K562 (cell line): ENCODE results near the gene TMEM108. TPM values are rescaled to one million over a fixed set of nuclear protein-coding genes. Genes with fewer than 3 reads are reported as not detected.

ENCODE experiments used
- ATAC-seq: fragments of 200-7000 bp; cut with Tn5 transposase; 3 replicates; pipeline ENCODE4 v1.9.1; 2020; ENCODE audit warnings: moderate library complexity
- BruUV-seq: library from RNA; stranded (reverse); fragments of 400-500 nt; replicated peaks from 2 replicates; lab custom pipeline; 2021; lab: Mats Ljungman, UMichigan
- CTCF ChIA-PET: fragments of 300-600 bp; formaldehyde crosslinking; extraction: SDS; loops from one replicate; lab custom pipeline; 2021; ENCODE audit warnings: low intra/inter-chr PET ratio; lab: Yijun Ruan, JAX
- POLR2A ChIA-PET: fragments of 300-600, 350-650 bp; sonication (Branson Sonifier 250); formaldehyde crosslinking; extraction: SDS; loops from one replicate; lab custom pipeline; 2021; ENCODE audit warnings: antibody characterized with exemption, inconsistent platforms; lab: Yijun Ruan, JAX
- DNase-seq, 4 experiments: peaks; one replicate each; pipeline versions ENCODE4 v3.0.0 to v3.0.0-alpha.2; 2011 to 2018; ENCODE audit warnings: low spot score in 3 of 4, mixed read lengths in 3 of 4; ENCODE audit errors: extremely low read depth in 1 of 4
- FAIRE-seq: peaks from 2 replicates; lab custom pipeline; 2011; peaks lifted over from hg19 to GRCh38; lab: Jason Lieb, UNC
- H2AFZ ChIP-seq: 2 replicates; pipeline ENCODE4 v1.6.0; 2011; ENCODE audit warnings: low read depth, low read length, control low read depth, inconsistent platforms
- H3K27ac ChIP-seq: fragments of 200-600 bp; 3 replicates; pipeline ENCODE4 v1.8.0; 2011; ENCODE audit warnings: low read depth, mild to moderate bottlenecking, control low read depth, inconsistent platforms, low read length, moderate library complexity, mixed read lengths; ENCODE audit errors: extremely low read depth
- H3K27me3 ChIP-seq, 2 experiments: fragments of 300-600 bp in 1 of 2; 2 replicates in 1 of 2; 3 replicates in 1 of 2; pipeline versions ENCODE4 v1.6.0 to v1.8.0; 2011; ENCODE audit warnings: inconsistent platforms in 2 of 2, low read length in 2 of 2, mild to moderate bottlenecking in 1 of 2, mixed read lengths in 1 of 2, moderate library complexity in 1 of 2; ENCODE audit not compliant: control insufficient read depth in 2 of 2, insufficient read depth in 2 of 2
- H3K36me3 ChIP-seq: fragments of 300-600 bp; 3 replicates; pipeline ENCODE4 v1.8.0; 2011; ENCODE audit warnings: mild to moderate bottlenecking, low read length, inconsistent platforms; ENCODE audit not compliant: control insufficient read depth, insufficient read depth
- H3K4me1 ChIP-seq, 2 experiments: fragments of 200-600 bp in 1 of 2; replicated peaks in 1 of 2; 2 replicates in 1 of 2; 3 replicates in 1 of 2; pipeline versions ENCODE4 v1.5.1 to v1.8.0; 2011; ENCODE audit warnings: inconsistent platforms in 2 of 2, low read length in 2 of 2, mild to moderate bottlenecking in 1 of 2, mixed read lengths in 1 of 2, moderate library complexity in 1 of 2; ENCODE audit not compliant: control insufficient read depth in 2 of 2, insufficient read depth in 2 of 2
- H3K4me2 ChIP-seq: 2 replicates; pipeline ENCODE4 v1.6.1; 2011; ENCODE audit warnings: low read length, control low read depth, inconsistent platforms, mixed read lengths; ENCODE audit not compliant: insufficient read depth
- H3K4me3 ChIP-seq: fragments of 200-600 bp; sonication (generic), shearing (Covaris generic); 2 replicates; pipeline ENCODE4 v1.5.1; 2016; ENCODE audit warnings: control low read depth, inconsistent platforms
- H3K79me2 ChIP-seq: fragments of 200-600 bp; 3 replicates; pipeline ENCODE4 v1.8.0; 2011; ENCODE audit warnings: low read length, inconsistent platforms; ENCODE audit not compliant: control insufficient read depth, insufficient read depth
- H3K9ac ChIP-seq, 2 experiments: 2 replicates each; pipeline versions ENCODE4 v1.6.0 to v1.6.1; 2011; ENCODE audit warnings: low read depth in 2 of 2, low read length in 2 of 2, control low read depth in 1 of 2, inconsistent platforms in 1 of 2, mild to moderate bottlenecking in 1 of 2, mixed read lengths in 1 of 2; ENCODE audit not compliant: insufficient read depth in 1 of 2
- H3K9me1 ChIP-seq: one replicate; pipeline ENCODE4 v1.6.0; 2011; ENCODE audit warnings: inconsistent platforms, mild to moderate bottlenecking, low read length, moderate library complexity; ENCODE audit not compliant: control insufficient read depth, insufficient read depth
- H3K9me3 ChIP-seq: replicated peaks from 2 replicates; pipeline ENCODE4 v1.5.1; 2011; ENCODE audit warnings: low read depth, low read length, inconsistent platforms; ENCODE audit not compliant: control insufficient read depth, insufficient read depth
- H4K20me1 ChIP-seq: replicated peaks from 2 replicates; pipeline ENCODE4 v1.6.1; 2011; ENCODE audit warnings: low read length, inconsistent platforms, mixed read lengths; ENCODE audit not compliant: control insufficient read depth, insufficient read depth
- ARNT ChIP-seq, 2 experiments: fragments of 450-650 bp; IDR thresholded peaks; 2 replicates each; pipeline ENCODE4 v1.6.1; 2016; ENCODE audit warnings: mild to moderate bottlenecking in 1 of 2
- DNMT1 ChIP-seq: fragments of 450-650 bp; IDR thresholded peaks from 2 replicates; pipeline ENCODE4 v1.6.1; 2016; ENCODE audit warnings: antibody characterized with exemption, mild to moderate bottlenecking
- ILF3 ChIP-seq: fragments of 450-650 bp; IDR thresholded peaks from 2 replicates; pipeline ENCODE4 v1.6.1; 2018; ENCODE audit warnings: antibody characterized with exemption, mild to moderate bottlenecking, moderate library complexity, borderline replicate concordance
- MXI1 ChIP-seq: IDR thresholded peaks from 2 replicates; pipeline ENCODE4 v1.6.1; 2011; ENCODE audit warnings: low read depth, mild to moderate bottlenecking, improper control_type of control experiment, low read length
- PHF8 ChIP-seq: fragments of 200-600 bp; sonication (generic); IDR thresholded peaks from 2 replicates; pipeline ENCODE4 v1.6.1; 2012; ENCODE audit warnings: mixed run types, mild to moderate bottlenecking, inconsistent platforms, low read length, moderate library complexity, borderline replicate concordance
- POLR2G ChIP-seq: fragments of 200-400 bp; formaldehyde crosslinking; IDR thresholded peaks from 2 replicates; pipeline ENCODE4 v1.6.1; 2017; ENCODE audit warnings: low read depth, mild to moderate bottlenecking, antibody characterized with exemption, low read length, moderate library complexity
- SREBF1 ChIP-seq: fragments of 150-350 bp; IDR thresholded peaks from 2 replicates; pipeline ENCODE4 v1.6.1; 2014; ENCODE audit warnings: antibody characterized with exemption, low read depth, low read length, borderline replicate concordance
- SRF ChIP-seq, 2 experiments: fragments of 250-450, 450-650 bp in 1 of 2; sonication (Bioruptor Pico) in 1 of 2; sonication (generic) in 1 of 2; formaldehyde crosslinking; IDR thresholded peaks; 2 replicates each; pipeline versions ENCODE4 v1.5.0 to v1.5.1; 2020 to 2022; ENCODE audit warnings: mild to moderate bottlenecking in 1 of 2, missing genetic modification reagents in 1 of 2
- SUPT5H ChIP-seq: fragments of 450-650 bp; IDR thresholded peaks from 2 replicates; pipeline ENCODE4 v1.6.1; 2016
- TEAD2 ChIP-seq: fragments of 450-650 bp; IDR thresholded peaks from 2 replicates; pipeline ENCODE4 v1.6.1; 2016; ENCODE audit warnings: missing genetic modification characterization, control low read depth, missing compliant biosample characterization
- ZBTB1 ChIP-seq: sonication (generic); formaldehyde crosslinking; IDR thresholded peaks from 2 replicates; pipeline ENCODE4 v1.8.1; 2023; ENCODE audit warnings: missing genetic modification reagents, low read depth, mild to moderate bottlenecking, borderline replicate concordance
- ZNF184 ChIP-seq: sonication (generic); formaldehyde crosslinking; IDR thresholded peaks from 2 replicates; pipeline ENCODE4 v1.5.0; 2020; ENCODE audit warnings: missing genetic modification reagents
- ZNF232 ChIP-seq: sonication (generic); formaldehyde crosslinking; IDR thresholded peaks from 2 replicates; pipeline ENCODE4 v1.8.0; 2022; ENCODE audit warnings: mild to moderate bottlenecking, missing genetic modification reagents
- ZNF444 ChIP-seq: fragments of 250-450 bp; sonication (Bioruptor Pico); IDR thresholded peaks from 2 replicates; pipeline ENCODE4 v1.4.0; 2020; ENCODE audit warnings: mild to moderate bottlenecking, moderate library complexity
- WGBS: fragments of 100-300 bp; shearing (Covaris generic); methylation state at CpG from one replicate; pipeline ENCODE4 v1.1.6; 2016; ENCODE audit warnings: low coverage, mixed read lengths; ENCODE audit not compliant: insufficient coverage; ENCODE audit errors: missing lambda C conversion rate; 5-methylcytosine and 5-hydroxymethylcytosine counted together
- in situ Hi-C: fragments of 300-500 bp; cut with MboI; formaldehyde crosslinking; loops from 4 replicates; pipeline ENCODE4 v1.15.0; 2018; ENCODE audit warnings: inconsistent platforms, mixed read lengths
- intact Hi-C: fragments of 100-400 bp; cut with micrococcal nuclease; formaldehyde crosslinking; loops from 2 replicates; pipeline ENCODE4 v1.14.2; 2022
- polyA plus RNA-seq, 8 experiments: library from polyadenylated mRNA; depleted of rRNA in 4 of 8; stranded (reverse) in 5 of 8; unstranded in 3 of 8; fragments of >200 nt; fragmentation: Nextera tagmentation in 2 of 8; fragmentation: Illumina TruSeq in 1 of 8; extraction: Ambion mirVana in 2 of 8; extraction: Trizol in 1 of 8; gene quantifications; 2 replicates each; pipeline versions ENCODE4 v1.2.1 to v1.2.3, GENCODE V29; 2011 to 2014; ENCODE audit warnings: inconsistent platforms in 1 of 8, missing spikeins in 1 of 8
- total RNA-seq, 7 experiments: library from RNA; depleted of rRNA in 6 of 7; stranded (reverse); fragments of >200 nt in 6 of 7; fragmentation: Illumina TruSeq in 2 of 7; extraction: Trizol in 2 of 7; gene quantifications; 2 replicates each; pipeline versions ENCODE4 v1.2.1 to v1.2.3, GENCODE V29; 2011 to 2021; ENCODE audit warnings: low replicate concordance in 1 of 7
- TF ChIP-seq, protein P1 (sequence below): sonication (generic); formaldehyde crosslinking; IDR thresholded peaks from 2 replicates; pipeline ENCODE4 v1.8.0; 2022; ENCODE audit warnings: mild to moderate bottlenecking, missing genetic modification reagents

The TMEM108 gene
- total and polyA plus RNA-seq, 9 of the 15 experiments (the other 6 are each of a cell fraction or from before 2014, with no cell fraction given): 0.65 to 11.1 (median 3.4) TPM

GRCh38 chr3:133237380-133237779 lies 199.2 kb downstream of the TMEM108 start:
- no peaks in the 10 kb centered on the region for H3K9me3 ChIP-seq
- H4K20me1 ChIP-seq: no peaks in the 10 kb centered on the region
- H3K4me3 ChIP-seq: no peak overlapping the region
- CTCF ChIA-PET: no interaction called here
- no peaks in the 10 kb centered on the region for H3K36me3 ChIP-seq
- intact Hi-C loops (no loop called here), in situ Hi-C loops (no loop called here)
- no peaks in the 10 kb centered on the region for H3K27me3 ChIP-seq
- POLR2A ChIA-PET: interaction anchor here (0.6 kb wide), 1 partner anchor 9 kb away, joined by 3 read pairs; no protein-coding TSS in a partner anchor
- no peak for ATAC-seq
- no peaks in the 10 kb centered on the region for H3K9me1 ChIP-seq
- no TSS peak for BruUV-seq
- TF ChIP-seq MXI1: no peak
- no peak for TF ChIP-seq ILF3
- no peak for TF ChIP-seq POLR2G
- TF ChIP-seq SRF (CRISPR knock-in tag; IDR thresholded peaks at IDR 0.05): no peak
- TF ChIP-seq DNMT1: no peak
- no peak for TF ChIP-seq ZNF444 (CRISPR knock-in tag)
- no peak for TF ChIP-seq ARNT (IDR thresholded peaks at IDR 0.05)
- TF ChIP-seq SUPT5H: no peak
- H3K9ac ChIP-seq: no peak overlapping the region
- no peak for FAIRE-seq
- no peak overlapping the region for H2AFZ ChIP-seq
- DNase-seq: no peak
- H3K4me1 ChIP-seq: no peaks in the 10 kb centered on the region
- no peak overlapping the region for H3K4me2 ChIP-seq
- H3K27ac ChIP-seq: no peak overlapping the region
- no peaks in the 10 kb centered on the region for H3K79me2 ChIP-seq

GRCh38 chr3:133238015-133238414 lies 199.8 kb downstream of the TMEM108 start:
- Histone ChIP-seq H3K9me3 (no peaks in the 10 kb centered on the region), H2AFZ (no peak overlapping the region), H3K36me3 (no peaks in the 10 kb centered on the region), H3K27ac (no peak overlapping the region), H4K20me1 (no peaks in the 10 kb centered on the region), H3K79me2 (no peaks in the 10 kb centered on the region), H3K9me1 (no peaks in the 10 kb centered on the region), H3K4me1 (no peaks in the 10 kb centered on the region), H3K9ac (no peak overlapping the region), H3K4me2 (no peak overlapping the region), H3K4me3 (no peak overlapping the region), H3K27me3 (no peaks in the 10 kb centered on the region)
- FAIRE-seq (no peak), DNase-seq (no peak), ATAC-seq (no peak)
- in situ Hi-C loops: no loop called here
- CTCF ChIA-PET: no interaction called here
- BruUV-seq: no TSS peak
- POLR2A ChIA-PET: interaction anchor here (0.7 kb wide), 1 partner anchor 614 kb away, joined by 5 read pairs; no protein-coding TSS in a partner anchor
- intact Hi-C loops: no loop called here
- TF ChIP-seq SREBF1 (no peak), ZNF232 (no peak), ZNF184 (CRISPR knock-in tag) (no peak), PHF8 (no peak), ZBTB1 (no peak), TEAD2 (tag) (no peak)
- TF ChIP-seq, protein P1, sequence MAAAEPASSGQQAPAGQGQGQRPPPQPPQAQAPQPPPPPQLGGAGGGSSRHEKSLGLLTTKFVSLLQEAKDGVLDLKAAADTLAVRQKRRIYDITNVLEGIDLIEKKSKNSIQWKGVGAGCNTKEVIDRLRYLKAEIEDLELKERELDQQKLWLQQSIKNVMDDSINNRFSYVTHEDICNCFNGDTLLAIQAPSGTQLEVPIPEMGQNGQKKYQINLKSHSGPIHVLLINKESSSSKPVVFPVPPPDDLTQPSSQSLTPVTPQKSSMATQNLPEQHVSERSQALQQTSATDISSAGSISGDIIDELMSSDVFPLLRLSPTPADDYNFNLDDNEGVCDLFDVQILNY (CRISPR knock-in tag): no peak
- WGBS: 45% methylated on average over 3 of the region's 3 CpGs
